Lower lobe of right lung (tissue), 2 donors: Measurements from ENCODE around the gene MTCH2. TPM values are rescaled to one million over a fixed set of nuclear protein-coding genes. Genes with fewer than 3 reads are reported as not detected.
"Not testable (repeated sequence)": the region's sequence is repeated elsewhere in the genome, so short reads cannot be mapped to it uniquely, and the experiment has no call there.

Source experiments
- ATAC-seq, 2 donors: fragments of 200-7000 bp; cut with Tn5 transposase; one replicate each; pipeline ENCODE4 v1.9.1; 2020 to 2022; ENCODE audit warnings: mild to moderate bottlenecking in 2 of 2, moderate library complexity in 2 of 2
- DNase-seq: peaks from one replicate; pipeline ENCODE4 v3.0.0-alpha.2; 2020
- H3K27ac ChIP-seq: fragments of 200-600 bp; one replicate; pipeline ENCODE4 v1.8.0; 2022
- H3K27me3 ChIP-seq: fragments of 200-600 bp; one replicate; pipeline ENCODE4 v1.8.0; 2022; ENCODE audit warnings: low read depth
- H3K36me3 ChIP-seq: fragments of 200-600 bp; one replicate; pipeline ENCODE4 v1.8.0; 2022; ENCODE audit warnings: mild to moderate bottlenecking
- H3K4me1 ChIP-seq: fragments of 200-600 bp; one replicate; pipeline ENCODE4 v1.8.0; 2022
- H3K4me3 ChIP-seq: fragments of 200-600 bp; one replicate; pipeline ENCODE4 v1.8.0; 2022; ENCODE audit warnings: mild to moderate bottlenecking
- H3K9me3 ChIP-seq: fragments of 200-600 bp; one replicate; pipeline ENCODE4 v1.8.0; 2022
- intact Hi-C: fragments of 100-400 bp; cut with DNase I; formaldehyde crosslinking; loops from one replicate; pipeline ENCODE4 v1.11.0; 2022
- total RNA-seq: library from RNA; stranded (reverse); fragmentation: NEBNext Ultra II Directional; extraction: Animal tissue kit (Norgen Biotek cat#: 25700); gene quantifications from one replicate; pipeline ENCODE4 v1.2.1, GENCODE V29; 2021
- TF ChIP-seq, protein P1 (sequence below): fragments of 200-600 bp; IDR thresholded peaks from one replicate; pipeline ENCODE4 v1.8.0; 2022; ENCODE audit warnings: antibody characterized with exemption, mild to moderate bottlenecking
- donor health status: DM: no; HTN: yes; CAD: no; lungs with severe emphysema.

MTCH2 gene
- total RNA-seq, 1 donor from 2014 or later, result 53.1 TPM

DNA sequence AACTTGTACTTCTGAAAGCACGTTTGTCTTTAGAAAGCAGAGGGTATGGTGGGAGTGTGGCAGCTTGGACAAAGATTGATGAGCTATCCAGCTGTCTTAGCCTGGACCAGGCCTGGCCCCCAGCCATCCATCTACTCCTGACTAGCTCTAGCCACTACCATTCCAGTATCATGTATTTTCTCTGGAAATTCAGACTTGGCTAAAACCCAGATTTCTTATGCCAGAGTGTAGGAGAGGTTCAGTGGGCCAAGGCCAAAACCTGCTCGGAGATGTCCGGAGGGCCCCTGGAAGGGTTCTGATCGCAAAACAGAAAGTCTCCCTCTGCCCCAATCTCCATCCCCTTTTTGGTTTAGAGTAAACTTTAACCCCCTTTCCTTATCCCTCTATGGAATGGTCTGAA is 24.8 kb upstream of the MTCH2 start:
- H3K4me1 ChIP-seq, result no peaks in the 10 kb centered on the region
- no peaks in the 10 kb centered on the region for H3K36me3 ChIP-seq
- no peak overlapping the region for H3K4me3 ChIP-seq
- no peaks in the 10 kb centered on the region for H3K9me3 ChIP-seq
- intact Hi-C loops, result no loop called here
- TF ChIP-seq, protein P1, sequence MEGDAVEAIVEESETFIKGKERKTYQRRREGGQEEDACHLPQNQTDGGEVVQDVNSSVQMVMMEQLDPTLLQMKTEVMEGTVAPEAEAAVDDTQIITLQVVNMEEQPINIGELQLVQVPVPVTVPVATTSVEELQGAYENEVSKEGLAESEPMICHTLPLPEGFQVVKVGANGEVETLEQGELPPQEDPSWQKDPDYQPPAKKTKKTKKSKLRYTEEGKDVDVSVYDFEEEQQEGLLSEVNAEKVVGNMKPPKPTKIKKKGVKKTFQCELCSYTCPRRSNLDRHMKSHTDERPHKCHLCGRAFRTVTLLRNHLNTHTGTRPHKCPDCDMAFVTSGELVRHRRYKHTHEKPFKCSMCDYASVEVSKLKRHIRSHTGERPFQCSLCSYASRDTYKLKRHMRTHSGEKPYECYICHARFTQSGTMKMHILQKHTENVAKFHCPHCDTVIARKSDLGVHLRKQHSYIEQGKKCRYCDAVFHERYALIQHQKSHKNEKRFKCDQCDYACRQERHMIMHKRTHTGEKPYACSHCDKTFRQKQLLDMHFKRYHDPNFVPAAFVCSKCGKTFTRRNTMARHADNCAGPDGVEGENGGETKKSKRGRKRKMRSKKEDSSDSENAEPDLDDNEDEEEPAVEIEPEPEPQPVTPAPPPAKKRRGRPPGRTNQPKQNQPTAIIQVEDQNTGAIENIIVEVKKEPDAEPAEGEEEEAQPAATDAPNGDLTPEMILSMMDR, result no peak
- ATAC-seq (no peak), DNase-seq (no peak)
- no peak overlapping the region for H3K27ac ChIP-seq
- no peaks in the 10 kb centered on the region for H3K27me3 ChIP-seq

DNA sequence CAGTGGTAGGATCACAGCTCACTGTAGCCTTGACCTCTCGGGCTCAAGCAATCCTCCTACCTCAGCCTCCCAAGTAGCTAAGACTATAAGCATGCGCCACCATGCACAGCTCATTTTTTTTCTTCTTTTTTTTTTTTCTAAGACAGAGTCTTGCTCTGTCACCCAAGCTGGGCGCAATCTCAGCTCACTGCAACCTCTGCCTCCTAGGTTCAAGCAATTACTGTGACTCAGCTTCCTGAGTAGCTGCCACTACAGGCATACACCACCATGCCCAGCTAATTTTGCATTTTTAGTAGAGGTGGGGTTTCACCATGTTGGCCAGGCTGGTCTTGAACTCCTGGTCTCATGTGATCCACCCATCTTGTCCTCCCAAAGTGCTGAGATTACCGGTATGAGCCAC is 22.6 kb upstream of the MTCH2 start:
- ATAC-seq, result not testable (repeated sequence)

DNA sequence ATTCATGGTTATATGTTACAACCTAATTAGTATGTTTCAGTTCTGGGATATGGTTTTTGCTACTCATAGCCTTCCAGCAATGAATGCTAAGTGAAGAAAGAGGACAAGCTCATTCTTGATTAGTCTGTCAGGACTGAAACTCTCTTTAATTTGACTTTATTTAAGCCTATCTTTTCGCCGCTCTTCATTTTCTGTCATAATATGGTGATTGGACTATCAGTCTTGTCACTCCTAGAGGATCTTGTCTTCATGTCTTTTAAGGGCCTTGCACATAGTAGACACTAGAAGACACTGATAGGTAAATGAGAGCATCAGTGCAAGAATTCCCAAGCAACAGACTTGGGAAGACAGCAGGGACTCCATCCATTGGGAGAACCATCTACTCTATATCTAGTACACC is 18.9 kb upstream of the MTCH2 start:
- intact Hi-C loops, result no loop called here
- Histone ChIP-seq H3K36me3 (no peaks in the 10 kb centered on the region), H3K27me3 (no peaks in the 10 kb centered on the region), H3K9me3 (no peaks in the 10 kb centered on the region), H3K27ac (no peak overlapping the region), H3K4me1 (no peaks in the 10 kb centered on the region), H3K4me3 (no peak overlapping the region)
- DNase-seq, result no peak
- TF ChIP-seq, protein P1, result no peak
- no peak for ATAC-seq

More for the DNA sequence above, 22.6 kb upstream of the MTCH2 start:
- H3K4me3 ChIP-seq, H3K27me3 ChIP-seq, H3K4me1 ChIP-seq, DNase-seq, intact Hi-C loops, H3K27ac ChIP-seq, H3K9me3 ChIP-seq, H3K36me3 ChIP-seq: not testable (repeated sequence)

DNA sequence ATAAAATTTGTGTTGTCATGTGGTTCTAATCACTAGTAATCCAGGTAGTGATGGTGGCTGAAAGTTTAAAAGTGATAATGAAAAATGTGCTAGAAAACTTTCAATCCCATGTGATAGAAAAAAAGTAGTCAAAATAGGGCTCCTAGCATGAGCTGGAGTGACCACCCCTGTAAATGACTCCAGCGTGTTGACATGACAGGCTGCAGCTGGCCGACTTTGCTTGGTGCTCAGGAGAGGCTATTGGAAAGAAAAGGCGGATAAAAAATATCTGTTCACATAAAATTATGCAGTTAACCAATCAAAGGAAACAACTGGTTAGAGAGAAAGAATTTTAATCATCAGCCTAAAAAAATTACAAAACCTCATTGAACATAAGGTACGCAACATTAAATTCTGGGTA is 16.9 kb upstream of the MTCH2 start:
- H3K4me3 ChIP-seq, result no peak overlapping the region
- H3K36me3 ChIP-seq, result no peaks in the 10 kb centered on the region
- no peaks in the 10 kb centered on the region for H3K9me3 ChIP-seq
- intact Hi-C loops, result no loop called here
- TF ChIP-seq, protein P1, result no peak
- H3K4me1 ChIP-seq, result no peaks in the 10 kb centered on the region
- DNase-seq, result no peak
- no peak overlapping the region for H3K27ac ChIP-seq
- no peaks in the 10 kb centered on the region for H3K27me3 ChIP-seq
- no peak for ATAC-seq

DNA sequence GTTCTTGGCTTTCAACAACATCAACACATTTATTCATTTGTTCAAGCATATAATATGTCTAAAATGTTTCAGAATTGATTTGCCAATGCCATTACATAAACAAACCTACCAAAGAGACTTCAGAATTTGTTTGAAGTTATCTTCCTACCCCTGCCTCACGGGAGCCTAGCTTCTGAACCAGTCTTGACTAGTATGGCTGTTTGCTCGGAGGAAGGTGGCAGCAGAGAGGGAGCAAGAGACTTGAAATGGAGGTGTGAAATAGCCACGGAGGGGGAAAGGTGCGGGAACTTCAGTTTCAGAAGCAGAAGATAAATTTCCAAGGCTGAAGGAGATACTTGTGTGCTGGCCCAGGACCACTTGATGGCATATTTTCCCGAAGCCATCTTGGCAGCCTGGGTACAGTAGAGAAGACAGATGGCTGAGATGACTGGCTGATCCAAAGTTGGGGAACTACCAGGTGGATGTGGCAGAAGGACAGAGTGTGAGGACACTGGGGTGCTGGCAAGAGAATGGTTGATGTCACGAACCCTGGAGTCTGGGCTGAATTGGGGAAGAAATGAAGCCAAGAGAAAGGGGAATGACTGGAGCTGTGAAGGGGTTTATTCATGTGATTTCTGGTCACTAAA is 14.0 kb upstream of the MTCH2 start:
- Histone ChIP-seq H3K9me3 (no peaks in the 10 kb centered on the region), H3K36me3 (no peaks in the 10 kb centered on the region), H3K4me3 (no peak overlapping the region), H3K27me3 (no peaks in the 10 kb centered on the region), H3K27ac (no peak overlapping the region), H3K4me1 (no peaks in the 10 kb centered on the region)
- DNase-seq (no peak), ATAC-seq (no peak)
- intact Hi-C loops, result no loop called here
- TF ChIP-seq, protein P1, result no peak

DNA sequence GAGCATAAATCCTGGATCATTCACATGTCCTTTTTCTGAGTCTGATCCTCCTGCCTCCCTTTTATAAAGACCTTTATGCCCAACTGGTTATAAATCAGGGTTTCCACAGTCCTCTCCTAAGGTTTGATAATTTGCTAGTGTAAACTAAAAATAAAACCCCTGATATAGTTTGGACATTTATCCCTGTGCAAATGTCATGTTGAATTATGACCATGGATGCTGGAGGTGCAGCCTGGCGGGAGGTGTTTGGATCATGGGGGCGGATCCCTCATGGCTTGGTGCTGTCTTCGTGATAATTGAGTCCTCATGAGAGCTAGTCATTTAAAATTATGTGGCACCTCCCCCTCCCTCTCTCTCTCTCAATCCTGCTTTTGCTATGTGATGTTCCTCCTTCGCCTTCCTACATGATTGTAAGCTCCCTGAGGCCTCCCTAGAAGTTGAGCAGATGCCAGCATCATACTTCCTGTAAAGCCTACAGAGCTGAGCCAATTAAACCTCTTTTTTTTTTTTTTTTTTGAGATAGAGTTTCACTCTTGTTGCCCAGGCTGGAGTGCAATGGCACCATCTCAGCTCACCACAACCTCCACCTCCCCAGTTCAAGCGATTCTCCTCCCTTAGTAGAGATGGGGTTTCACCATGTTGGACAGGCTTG is 9.6 kb upstream of the MTCH2 start:
- Histone ChIP-seq H3K4me1 (no peaks in the 10 kb centered on the region), H3K4me3 (no peak overlapping the region), H3K9me3 (no peaks in the 10 kb centered on the region), H3K36me3 (no peaks in the 10 kb centered on the region), H3K27me3 (no peaks in the 10 kb centered on the region), H3K27ac (no peak overlapping the region)
- ATAC-seq (no peak), DNase-seq (no peak)
- intact Hi-C loops, result no loop called here
- TF ChIP-seq, protein P1, result no peak
